Measurements from ENCODE around the gene ANO7.

DNA sequence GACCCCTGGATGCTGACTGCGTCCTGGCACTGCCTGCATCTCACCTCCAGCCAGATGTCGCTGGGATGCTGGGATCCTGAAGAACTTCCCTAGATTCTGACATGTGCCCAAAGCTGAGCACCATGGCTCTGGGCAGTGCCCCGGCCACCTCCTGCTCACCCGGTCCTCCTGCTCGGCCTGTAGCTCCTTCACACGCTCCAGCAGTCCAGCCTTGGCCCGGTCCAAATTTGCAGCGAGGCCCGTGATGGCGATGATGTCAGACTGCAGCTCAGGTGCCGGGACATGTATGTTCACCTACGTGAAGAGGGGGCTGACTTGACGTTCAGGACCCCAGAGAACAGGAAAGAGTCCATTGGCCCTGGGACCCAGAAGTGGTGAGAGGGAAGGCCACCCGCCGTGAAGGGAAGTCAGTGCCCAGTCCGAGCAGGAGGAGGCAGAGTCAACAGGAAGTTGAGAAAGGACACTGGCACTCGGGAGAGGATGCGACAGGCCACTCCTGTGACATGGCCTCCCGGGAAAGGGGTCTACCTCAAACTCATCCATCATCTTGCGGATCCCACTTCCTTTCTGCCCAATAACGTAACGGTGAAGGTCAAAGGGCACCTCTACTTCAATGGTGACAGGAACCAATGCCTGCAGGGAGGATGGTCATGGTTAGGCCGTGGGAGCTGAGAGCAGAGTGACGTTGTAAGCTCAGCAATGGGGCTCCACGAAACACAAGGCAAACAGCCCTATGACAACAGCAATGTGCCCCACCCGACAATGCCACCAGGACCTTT lies 46.7 kb downstream of the ANO7 start:
- no peak for TF ChIP-seq FOXP2 (optimal IDR thresholded peaks at IDR 0.05; ENCODE audit: borderline replicate concordance, extremely low read depth, extremely low read length, insufficient read depth)
- 0 out of 2 replicates have a peak, but pooled peaks have one; percentile 21 for TF ChIP-seq POLR2AphosphoS5 (IDR thresholded peaks at IDR 0.05; ENCODE audit: low read depth, low read length)
- no peak for TF ChIP-seq SIN3A (IDR thresholded peaks at IDR 0.05; ENCODE audit: borderline replicate concordance, insufficient read depth, low read length)
